Type B pancreatic cell (in vitro differentiated cells): Measurements from ENCODE around the gene ZNF839. TPM values are rescaled to one million over a fixed set of nuclear protein-coding genes. Genes with fewer than 3 reads are reported as not detected.

Experiments used
- DNase-seq: peaks from one replicate; pipeline ENCODE4 v3.0.0; 2021; ENCODE audit warnings: mixed read lengths; ENCODE audit not compliant: unreplicated experiment; ENCODE audit errors: extremely low spot score
- H3K27ac Mint-ChIP-seq: 2 replicates; pipeline ENCODE4 v1.8.0; 2021; ENCODE audit warnings: mild to moderate bottlenecking, mixed read lengths
- H3K27me3 Mint-ChIP-seq: 2 replicates; pipeline ENCODE4 v1.8.0; 2021; ENCODE audit warnings: mixed read lengths
- H3K36me3 Mint-ChIP-seq: 2 replicates; pipeline ENCODE4 v1.8.0; 2021; ENCODE audit warnings: mixed read lengths
- H3K4me1 Mint-ChIP-seq: one replicate; pipeline ENCODE4 v1.8.0; 2021; ENCODE audit warnings: mixed read lengths; ENCODE audit not compliant: unreplicated experiment
- H3K4me3 Mint-ChIP-seq: 2 replicates; pipeline ENCODE4 v1.8.0; 2021; ENCODE audit warnings: mild to moderate bottlenecking, mixed read lengths
- H3K9me3 Mint-ChIP-seq: 2 replicates; pipeline ENCODE4 v1.8.0; 2021; ENCODE audit warnings: mixed read lengths
- CTCF ChIP-seq: fragments of 200-600 bp; sonication (generic); conservative IDR thresholded peaks from 2 replicates; pipeline ENCODE4 v1.5.0; 2021; ENCODE audit warnings: antibody characterized with exemption, mild to moderate bottlenecking
- total RNA-seq: library from RNA; stranded (reverse); gene quantifications from 2 replicates; pipeline ENCODE4 v1.2.1, GENCODE V29; 2021; ENCODE audit warnings: low replicate concordance

ZNF839 gene
- total RNA-seq, 1 donor from 2014 or later, result 16.4 TPM

GRCh38 chr14:102356280-102356679, 36.7 kb downstream of the ZNF839 start:
- Mint-ChIP-seq H3K9me3 (no peaks in the 10 kb centered on the region), H3K27ac (no peak overlapping the region), H3K4me1 (no peaks in the 10 kb centered on the region), H3K27me3 (no peaks in the 10 kb centered on the region), H3K4me3 (no peak overlapping the region), H3K36me3 (peaks cover 15% of the 10 kb centered on the region)
- DNase-seq, result no peak
- no peak for TF ChIP-seq CTCF

- no peak overlapping the region for H3K27ac Mint-ChIP-seq
- no peak for DNase-seq
- H3K36me3 Mint-ChIP-seq, result peaks cover 11% of the 10 kb centered on the region
- H3K9me3 Mint-ChIP-seq, result no peaks in the 10 kb centered on the region
- no peak for TF ChIP-seq CTCF
- peaks cover 5% of the 10 kb centered on the region for H3K4me1 Mint-ChIP-seq
- no peaks in the 10 kb centered on the region for H3K27me3 Mint-ChIP-seq
- no peak overlapping the region for H3K4me3 Mint-ChIP-seq
Observed at GRCh38 chr14:102359341-102359740, 39.8 kb downstream of the ZNF839 start.

- no peaks in the 10 kb centered on the region for H3K9me3 Mint-ChIP-seq
- H3K36me3 Mint-ChIP-seq, result peaks cover 9% of the 10 kb centered on the region
- peak overlapping the region; percentile 77 for H3K27ac Mint-ChIP-seq
- DNase-seq, result no peak
- no peak for TF ChIP-seq CTCF
- peaks cover 5% of the 10 kb centered on the region for H3K4me1 Mint-ChIP-seq
- H3K27me3 Mint-ChIP-seq, result no peaks in the 10 kb centered on the region
- peak overlapping the region; percentile 69 for H3K4me3 Mint-ChIP-seq
Observed at GRCh38 chr14:102360388-102360787, 40.8 kb downstream of the ZNF839 start.

GRCh38 chr14:102362084-102362483, 42.5 kb downstream of the ZNF839 start:
- Mint-ChIP-seq H3K36me3 (peaks cover 4% of the 10 kb centered on the region), H3K27me3 (no peaks in the 10 kb centered on the region), H3K4me3 (peak overlapping the region; percentile 96), H3K4me1 (peaks cover 5% of the 10 kb centered on the region), H3K27ac (peak overlapping the region; percentile 93), H3K9me3 (no peaks in the 10 kb centered on the region)
- TF ChIP-seq CTCF, result no peak
- DNase-seq, result no peak

- peaks cover 5% of the 10 kb centered on the region for H3K4me1 Mint-ChIP-seq
- no peaks in the 10 kb centered on the region for H3K27me3 Mint-ChIP-seq
- TF ChIP-seq CTCF, result no peak
- H3K36me3 Mint-ChIP-seq, result peaks cover 7% of the 10 kb centered on the region
- H3K9me3 Mint-ChIP-seq, result no peaks in the 10 kb centered on the region
- peak within 1 kb of the TSS; percentile 96 for H3K4me3 Mint-ChIP-seq
- H3K27ac Mint-ChIP-seq, result peak within 1 kb of the TSS; percentile 93
- peak; percentile 98 for DNase-seq
Observed at GRCh38 chr14:102362545-102363181, 43.1 kb downstream of the ZNF839 start, which contains the start of the genes CINP and TECPR2. CINP (minus strand) TSS chr14:102362890; CDS start chr14:102362851, 39 bp downstream. TECPR2 (plus strand) TSS chr14:102362941; CDS start chr14:102376722, 13,781 bp downstream.
